Measurements from ENCODE around the gene CHRM4.
A peak's percentile ranks its signal among the peaks of the same experiment; 100 is the strongest.

The CHRM4 gene

DNA sequence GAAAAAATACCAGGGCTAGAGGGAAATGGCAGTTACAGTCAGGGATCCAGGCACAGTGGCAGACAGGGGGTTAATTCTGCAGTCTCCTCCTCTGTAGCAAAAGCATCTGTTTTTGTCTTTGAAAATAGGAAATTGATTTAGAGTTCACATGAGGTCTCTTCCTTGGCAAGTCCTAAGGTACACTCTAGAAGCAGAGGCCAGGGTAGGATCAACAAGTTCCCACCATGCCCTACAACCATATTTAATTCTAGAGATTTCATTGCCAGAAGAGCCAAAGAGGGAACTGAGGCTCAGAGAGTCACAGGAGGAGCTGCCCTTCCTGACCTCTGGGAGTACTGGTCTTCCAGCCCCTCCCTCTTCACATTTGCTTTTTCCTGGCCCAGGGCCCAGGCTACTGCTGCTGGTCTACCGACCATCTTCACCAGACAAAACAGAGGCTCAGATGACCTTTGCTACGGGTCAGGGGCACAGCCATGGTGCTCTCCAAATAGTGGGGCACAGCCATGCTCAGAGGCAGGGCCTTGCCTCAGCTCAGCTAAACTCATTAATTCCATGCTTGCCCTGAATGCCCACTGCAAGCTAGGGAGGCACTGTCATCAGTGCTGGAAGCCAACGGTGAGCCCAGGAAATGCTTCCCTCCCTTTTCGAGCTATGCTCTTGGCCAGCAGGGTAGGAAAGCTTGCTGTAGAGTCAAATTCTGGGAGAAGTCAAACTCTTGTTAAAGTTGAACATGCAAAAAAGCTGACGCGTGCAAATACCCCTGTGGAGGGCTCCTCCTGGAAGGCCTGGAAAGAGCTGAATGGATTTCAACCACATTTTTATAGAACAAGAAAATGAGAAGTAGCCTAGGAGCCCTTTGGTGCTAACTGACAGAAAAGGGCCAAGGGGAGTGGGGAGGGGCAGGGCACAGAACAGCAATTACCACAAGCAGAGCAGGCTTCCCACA, 11.7 kb upstream of the CHRM4 start:
- no peak for DNase-seq (ENCODE audit: low spot score)

GRCh38 chr11:46397526-46397925, 6.0 kb upstream of the CHRM4 start:
- no peak for DNase-seq (ENCODE audit: low spot score)

DNA sequence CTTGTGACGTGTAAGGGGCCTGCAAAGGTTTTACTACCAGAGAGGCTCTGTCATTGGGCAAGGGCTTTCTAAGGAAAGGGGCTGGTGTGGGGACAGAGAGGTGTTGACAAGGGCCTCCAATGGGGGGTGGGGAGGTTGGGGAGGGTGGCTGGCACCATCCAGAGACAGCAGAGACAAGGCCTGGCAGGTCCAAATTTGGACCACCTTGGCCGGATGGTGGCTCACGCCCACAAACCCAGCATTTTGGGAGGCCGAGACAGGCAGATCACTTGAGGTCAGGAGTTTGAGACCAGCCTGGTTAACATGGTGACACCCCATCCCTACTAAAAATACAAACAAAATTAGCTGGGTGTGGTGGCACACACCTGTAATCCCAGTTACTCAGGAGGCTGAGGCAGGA, 2.2 kb upstream of the CHRM4 start:
- no peak for DNase-seq (ENCODE audit: low spot score)

GRCh38 chr11:46393231-46393616, 1.6 kb upstream of the CHRM4 start:
- DNase-seq (ENCODE audit: low spot score) = no peak

- peak; percentile 91 for DNase-seq (ENCODE audit: low spot score)
Measured at GRCh38 chr11:46392421-46393230, 1.1 kb upstream of the CHRM4 start.

DNA sequence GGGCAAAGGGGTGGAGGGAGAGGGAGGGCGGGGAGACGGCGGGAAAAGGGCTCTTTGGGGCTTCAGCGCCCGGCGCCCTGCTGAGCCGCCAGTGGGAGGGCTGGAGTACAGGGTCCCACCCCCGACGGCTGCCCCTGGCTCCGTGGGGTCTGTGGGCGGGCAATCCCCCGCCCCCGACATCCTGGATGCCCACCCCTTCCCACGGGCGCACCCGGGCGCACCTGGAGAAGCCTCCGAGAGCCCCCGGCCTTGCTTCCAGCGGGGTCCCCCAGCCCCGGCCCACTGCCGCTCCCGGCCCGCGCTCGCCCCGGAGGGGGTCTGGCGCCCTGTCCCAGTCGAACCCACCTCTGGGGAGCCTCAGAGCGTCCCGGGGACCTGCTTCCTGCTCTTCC, 394 bp downstream of the CHRM4 start:
- DNase-seq (ENCODE audit: low spot score) = no peak

DNA sequence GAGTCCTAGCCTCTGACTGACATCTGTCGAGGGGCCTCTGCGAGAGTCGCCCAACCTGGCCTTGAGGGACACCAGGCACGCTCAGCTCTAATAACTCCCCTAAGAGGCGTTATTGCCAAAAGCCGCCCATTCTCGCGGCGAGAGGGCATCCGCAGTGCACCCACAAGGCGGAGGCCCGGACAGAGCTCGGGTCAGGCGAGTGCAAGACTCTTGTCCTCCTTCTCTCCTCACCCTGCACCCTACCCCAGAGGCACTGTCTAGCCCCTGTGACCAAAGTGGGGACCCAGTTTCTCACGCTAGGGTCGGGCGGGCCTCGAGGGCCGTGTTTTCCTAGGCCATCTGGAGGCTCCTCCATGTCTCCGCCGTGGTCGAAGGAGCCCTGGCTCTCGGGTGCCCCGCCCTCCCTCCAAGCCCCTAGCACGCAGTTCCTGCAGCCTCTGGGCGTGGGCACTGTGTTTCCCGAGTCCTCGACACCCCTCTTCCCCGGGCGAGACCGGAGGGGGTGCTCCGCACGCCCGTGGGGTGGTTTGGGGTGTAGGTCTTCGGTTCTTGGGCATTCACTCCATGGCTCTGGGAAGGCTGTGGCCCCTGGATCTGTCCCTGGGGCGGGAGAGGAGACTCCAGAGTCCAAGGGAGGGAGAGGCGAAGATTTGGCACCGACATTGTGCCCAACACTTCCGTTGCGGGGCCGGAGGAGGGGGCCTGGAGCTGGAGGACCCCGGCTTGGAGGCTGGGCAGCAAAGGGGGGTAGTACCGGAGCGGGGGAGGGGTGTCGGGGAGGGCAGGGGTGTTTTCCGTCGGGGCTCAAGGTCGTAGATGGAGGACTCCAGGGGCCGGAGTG, 1.0 kb downstream of the CHRM4 start:
- no peak for DNase-seq (ENCODE audit: low spot score)

GRCh38 chr11:46389450-46390330, 1.9 kb downstream of the CHRM4 start:
- DNase-seq (ENCODE audit: low spot score) = peak; percentile 94

DNA sequence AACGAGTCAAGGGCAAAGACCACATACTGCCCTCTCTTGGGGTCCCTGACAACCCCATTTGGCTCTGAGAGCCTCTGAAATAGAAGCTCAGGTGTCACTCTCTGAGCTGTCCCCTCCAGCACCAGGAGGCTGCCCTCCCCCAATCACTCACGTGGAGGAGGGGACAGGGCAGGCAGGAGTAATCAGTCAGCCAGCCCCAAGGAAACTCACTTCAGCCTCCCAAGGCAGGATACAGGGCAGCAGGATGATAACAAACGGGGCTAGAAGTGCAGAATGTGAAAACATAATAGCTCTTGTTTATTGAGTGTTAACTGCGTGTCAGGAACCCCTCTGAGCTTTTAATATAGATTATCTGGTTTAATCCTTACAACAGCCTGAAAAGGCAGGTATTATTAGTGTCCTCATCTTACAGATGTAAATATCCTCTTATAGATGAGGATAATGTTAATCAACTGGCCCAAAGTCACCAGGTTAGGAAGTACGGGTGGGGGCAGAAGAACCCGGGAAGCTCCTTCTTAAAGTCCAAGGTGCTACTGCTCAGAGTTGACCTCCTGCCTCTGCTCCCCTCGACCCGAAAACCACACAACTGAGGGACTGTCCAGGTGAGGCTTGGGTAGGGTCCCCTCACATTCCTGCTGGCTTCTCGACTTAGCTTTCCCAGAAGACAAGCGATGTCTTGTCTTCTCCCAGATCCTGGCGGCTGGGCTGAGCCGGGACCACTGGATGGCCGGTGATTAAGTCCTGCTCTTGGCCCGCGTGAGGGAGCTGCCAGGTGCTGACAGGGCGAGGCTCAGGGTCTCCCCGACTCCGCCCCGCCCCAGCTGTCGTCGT, 2.7 kb downstream of the CHRM4 start:
- DNase-seq (ENCODE audit: low spot score) = no peak

- no peak for DNase-seq (ENCODE audit: low spot score)
Measured at GRCh38 chr11:46387919-46388618, 3.5 kb downstream of the CHRM4 start.

DNA sequence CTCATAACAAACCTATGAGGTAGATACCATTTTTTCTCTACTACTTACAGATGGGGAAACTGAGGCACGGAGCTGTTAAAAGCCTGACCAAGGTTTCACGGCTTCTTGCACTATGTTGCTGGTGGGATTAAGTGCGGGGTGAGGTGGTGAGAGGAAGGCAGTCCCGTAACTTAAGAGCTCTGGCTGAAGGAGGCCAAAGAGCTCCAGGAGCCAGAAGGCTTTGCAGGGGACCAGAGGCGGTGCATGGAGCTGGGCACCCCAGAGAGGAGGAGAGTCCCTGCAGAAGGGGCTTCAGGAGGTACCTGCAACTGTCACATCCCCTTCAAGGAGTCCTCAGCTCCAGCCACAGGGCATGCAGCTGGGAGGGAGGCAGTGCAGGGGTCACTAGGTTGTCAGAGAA, 4.1 kb downstream of the CHRM4 start:
- DNase-seq (ENCODE audit: low spot score) = no peak

DNA sequence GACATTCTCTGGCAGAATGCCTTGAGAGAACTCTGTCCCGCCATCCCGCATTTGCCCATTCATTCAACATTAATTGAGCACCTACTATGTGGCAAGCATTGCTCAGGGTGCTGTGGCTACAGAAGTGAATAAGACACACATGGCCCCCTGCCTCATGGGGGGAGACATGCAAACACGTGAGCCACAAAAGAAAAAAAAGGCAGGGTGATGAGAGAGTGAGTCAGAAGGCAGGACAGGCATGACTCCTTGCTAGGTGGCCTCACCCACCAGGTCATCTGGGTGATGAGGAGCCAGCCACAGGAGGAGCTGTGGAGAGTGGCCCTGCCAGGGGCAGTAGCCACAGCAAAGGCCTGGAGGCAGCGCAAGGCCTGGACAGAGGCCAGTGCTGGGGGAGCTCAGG, 4.9 kb downstream of the CHRM4 start:
- DNase-seq (ENCODE audit: low spot score) = no peak

DNA sequence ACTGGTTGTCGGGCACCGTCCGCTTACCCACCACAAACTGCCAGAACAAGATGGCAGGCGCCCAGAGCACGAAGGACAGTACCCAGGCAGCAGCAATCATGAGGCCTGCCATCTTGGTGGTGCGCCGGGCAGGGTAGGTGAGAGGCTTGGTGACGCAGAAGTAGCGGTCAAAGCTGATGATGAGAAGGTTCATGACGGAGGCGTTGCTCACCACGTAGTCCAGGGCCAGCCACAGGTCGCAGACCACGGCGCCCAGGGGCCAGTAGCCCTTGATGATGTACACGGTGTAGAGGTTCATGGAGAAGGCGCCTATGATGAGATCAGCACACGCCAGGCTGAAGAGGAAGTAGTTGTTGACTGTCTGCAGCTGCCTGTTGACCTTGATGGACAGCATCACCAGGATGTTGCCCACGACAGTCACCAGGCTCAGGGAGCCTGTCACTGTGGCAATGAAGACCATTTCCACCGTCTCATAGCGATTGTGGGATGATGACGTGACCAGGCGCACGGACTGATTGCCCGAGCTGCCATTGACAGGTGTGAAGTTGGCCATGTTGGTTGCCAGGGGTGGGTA, 5.5 kb downstream of the CHRM4 start:
- DNase-seq (ENCODE audit: low spot score) = no peak

DNA sequence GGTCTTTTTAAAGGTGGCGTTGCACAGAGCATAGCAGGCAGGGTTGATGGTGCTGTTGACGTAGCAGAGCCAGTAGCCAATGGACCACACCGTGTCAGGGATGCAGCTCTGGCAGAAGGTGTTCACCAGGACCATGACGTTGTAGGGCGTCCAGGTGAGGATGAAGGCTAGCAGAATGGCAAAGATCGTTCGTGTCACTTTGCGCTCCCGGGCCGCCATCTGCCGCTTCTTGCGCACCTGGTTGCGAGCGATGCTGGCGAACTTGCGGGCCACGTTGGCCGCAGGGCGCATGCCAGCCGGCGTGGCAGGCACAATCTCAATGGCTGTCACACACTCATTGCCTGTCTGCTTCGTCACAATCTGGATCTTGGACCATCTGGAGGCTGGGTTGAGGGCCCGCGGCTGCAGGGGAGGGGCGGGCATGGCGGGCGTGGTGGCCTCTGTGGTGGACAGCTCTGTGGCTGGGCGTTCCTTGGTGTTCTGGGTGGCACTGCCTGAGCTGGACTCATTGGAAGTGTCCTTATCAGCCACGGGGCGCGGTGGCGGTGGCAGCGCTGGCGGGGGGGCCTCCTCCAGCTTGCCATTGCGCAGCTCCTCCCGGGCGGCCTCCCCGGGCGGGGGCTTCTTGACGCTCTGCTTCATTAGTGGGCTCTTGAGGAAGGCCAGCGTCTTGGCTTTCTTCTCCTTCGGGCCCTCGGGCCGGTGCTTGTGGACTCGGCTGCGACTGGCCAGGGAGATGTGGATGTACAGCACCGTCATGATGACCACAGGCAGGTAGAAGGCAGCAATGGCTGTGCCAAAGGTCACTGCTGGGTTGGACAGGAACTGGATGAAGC, 6.2 kb downstream of the CHRM4 start:
- DNase-seq (ENCODE audit: low spot score) = no peak

- no peak for DNase-seq (ENCODE audit: low spot score)
Measured at GRCh38 chr11:46383974-46384701, 7.4 kb downstream of the CHRM4 start.

DNA sequence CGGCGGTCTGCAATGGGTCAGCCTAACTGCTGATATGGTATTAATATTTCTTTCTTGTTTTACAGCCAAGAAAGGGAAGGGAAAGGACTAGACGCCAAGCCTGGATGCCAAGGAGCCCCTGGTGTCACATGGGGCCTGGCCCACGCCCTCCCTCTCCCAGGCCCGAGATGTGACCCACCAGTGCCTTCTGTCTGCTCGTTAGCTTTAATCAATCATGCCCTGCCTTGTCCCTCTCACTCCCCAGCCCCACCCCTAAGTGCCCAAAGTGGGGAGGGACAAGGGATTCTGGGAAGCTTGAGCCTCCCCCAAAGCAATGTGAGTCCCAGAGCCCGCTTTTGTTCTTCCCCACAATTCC, 8.2 kb downstream of the CHRM4 start:
- no peak for DNase-seq (ENCODE audit: low spot score)

GRCh38 chr11:46382646-46383403, 8.8 kb downstream of the CHRM4 start:
- peak; percentile 97 for DNase-seq (ENCODE audit: low spot score)

Measured in HuH-7 (cell line).